ENCODE measurements around the gene PAQR8. TPM values are rescaled to one million over a fixed set of nuclear protein-coding genes. Genes with fewer than 3 reads are reported as not detected.

PAQR8 gene
- total RNA-seq, 2 experiments from 2014 or later = 5.5 to 6.2 TPM

- no TSS peak for BruUV-seq (replicated peaks)
- no peak overlapping the region for H3K4me3 ChIP-seq (ENCODE audit: low read depth, low read length, poor library complexity, severe bottlenecking)
- no peak overlapping the region for H2AFZ ChIP-seq (ENCODE audit: low read length)
- no peak overlapping the region for H3K27ac ChIP-seq (ENCODE audit: low read depth, low read length, poor library complexity, severe bottlenecking)
- H3K36me3 ChIP-seq (ENCODE audit: insufficient read depth, low read length) = no peaks in the 10 kb centered on the region
- ChIA-PET CTCF (ENCODE audit: unreplicated experiment) (no interaction called here), POLR2A (no interaction called here)
- peaks cover 25% of the 10 kb centered on the region for H3K4me1 ChIP-seq (ENCODE audit: insufficient read depth, low read length, poor library complexity, severe bottlenecking)
- no peaks in the 10 kb centered on the region for H3K9me2 ChIP-seq (ENCODE audit: insufficient read depth, low read length)
- H3K9me3 ChIP-seq (ENCODE audit: low read length) = no peaks in the 10 kb centered on the region
- no peak for DNase-seq (ENCODE audit: low spot score)
- intact Hi-C loops (cut with micrococcal nuclease; ENCODE audit: unreplicated experiment) = loop anchor here (10.0 kb wide), 1 partner anchor 329 kb away; no protein-coding TSS in a partner anchor
- no peak overlapping the region for H3K4me2 ChIP-seq (ENCODE audit: low read length)
- no peaks in the 10 kb centered on the region for H3K79me2 ChIP-seq (ENCODE audit: insufficient read depth, low read depth, low read length)
- TF ChIP-seq EZH2phosphoT487 (IDR thresholded peaks at IDR 0.05; ENCODE audit: borderline replicate concordance, low read depth, low read length) (no peak), CTCF (conservative IDR thresholded peaks at IDR 0.05; ENCODE audit: low read length) (no peak)
- no peaks in the 10 kb centered on the region for H4K20me1 ChIP-seq (ENCODE audit: insufficient read depth, low read length)
Measured at GRCh38 chr6:52393780-52394179, 31.8 kb downstream of the PAQR8 start.

GRCh38 chr6:52394251-52394666, 32.3 kb downstream of the PAQR8 start:
- no peak overlapping the region for H3K4me2 ChIP-seq (ENCODE audit: low read length)
- H3K4me1 ChIP-seq (ENCODE audit: insufficient read depth, low read length, poor library complexity, severe bottlenecking) = peaks cover 25% of the 10 kb centered on the region
- DNase-seq (ENCODE audit: low spot score) = no peak
- no peak overlapping the region for H3K27ac ChIP-seq (ENCODE audit: low read depth, low read length, poor library complexity, severe bottlenecking)
- H3K9me3 ChIP-seq (ENCODE audit: low read length) = no peaks in the 10 kb centered on the region
- no peaks in the 10 kb centered on the region for H3K36me3 ChIP-seq (ENCODE audit: insufficient read depth, low read length)
- no peaks in the 10 kb centered on the region for H4K20me1 ChIP-seq (ENCODE audit: insufficient read depth, low read length)
- no peak overlapping the region for H3K4me3 ChIP-seq (ENCODE audit: low read depth, low read length, poor library complexity, severe bottlenecking)
- CTCF ChIA-PET (ENCODE audit: unreplicated experiment) = no interaction called here
- POLR2A ChIA-PET = no interaction called here
- no peak overlapping the region for H2AFZ ChIP-seq (ENCODE audit: low read length)
- intact Hi-C loops (cut with micrococcal nuclease; ENCODE audit: unreplicated experiment) = loop anchor here (10.0 kb wide), 1 partner anchor 329 kb away; no protein-coding TSS in a partner anchor
- no peaks in the 10 kb centered on the region for H3K9me2 ChIP-seq (ENCODE audit: insufficient read depth, low read length)
- TF ChIP-seq EZH2phosphoT487 (IDR thresholded peaks at IDR 0.05; ENCODE audit: borderline replicate concordance, low read depth, low read length) (no peak), CTCF (conservative IDR thresholded peaks at IDR 0.05; ENCODE audit: low read length) (no peak)
- H3K79me2 ChIP-seq (ENCODE audit: insufficient read depth, low read depth, low read length) = no peaks in the 10 kb centered on the region
- BruUV-seq (replicated peaks) = no TSS peak

GRCh38 chr6:52395969-52396368, 34.0 kb downstream of the PAQR8 start:
- intact Hi-C loops (cut with micrococcal nuclease; ENCODE audit: unreplicated experiment) = loop anchor here (5.0 to 10.0 kb wide), 2 partner anchors 89 to 331 kb away; no protein-coding TSS in a partner anchor
- DNase-seq (ENCODE audit: low spot score) = no peak
- no peaks in the 10 kb centered on the region for H3K36me3 ChIP-seq (ENCODE audit: insufficient read depth, low read length)
- H3K4me2 ChIP-seq (ENCODE audit: low read length) = no peak overlapping the region
- no TSS peak for BruUV-seq (replicated peaks)
- H3K4me1 ChIP-seq (ENCODE audit: insufficient read depth, low read length, poor library complexity, severe bottlenecking) = peaks cover 12% of the 10 kb centered on the region
- CTCF ChIA-PET (ENCODE audit: unreplicated experiment) = no interaction called here
- H3K27ac ChIP-seq (ENCODE audit: low read depth, low read length, poor library complexity, severe bottlenecking) = no peak overlapping the region
- no peaks in the 10 kb centered on the region for H3K9me2 ChIP-seq (ENCODE audit: insufficient read depth, low read length)
- no peaks in the 10 kb centered on the region for H3K79me2 ChIP-seq (ENCODE audit: insufficient read depth, low read depth, low read length)
- TF ChIP-seq EZH2phosphoT487 (IDR thresholded peaks at IDR 0.05; ENCODE audit: borderline replicate concordance, low read depth, low read length) (no peak), CTCF (conservative IDR thresholded peaks at IDR 0.05; ENCODE audit: low read length) (no peak)
- no peak overlapping the region for H2AFZ ChIP-seq (ENCODE audit: low read length)
- no peak overlapping the region for H3K4me3 ChIP-seq (ENCODE audit: low read depth, low read length, poor library complexity, severe bottlenecking)
- POLR2A ChIA-PET = interaction anchor here (1.0 to 7.9 kb wide), 2 partner anchors 111 to 136 kb away, joined by 3 to 56 read pairs; partner anchors contain the start of gene MCM3
- H3K9me3 ChIP-seq (ENCODE audit: low read length) = no peaks in the 10 kb centered on the region
- no peaks in the 10 kb centered on the region for H4K20me1 ChIP-seq (ENCODE audit: insufficient read depth, low read length)
